Measurements from ENCODE around the gene RAB7B. TPM values are rescaled to one million over a fixed set of nuclear protein-coding genes. Genes with fewer than 3 reads are reported as not detected.

The RAB7B gene
- total and polyA plus RNA-seq, 2 of the 13 experiments (the other 11 are each of a cell fraction or from before 2014, with no cell fraction given): 0.05 to 0.46 TPM

DNA sequence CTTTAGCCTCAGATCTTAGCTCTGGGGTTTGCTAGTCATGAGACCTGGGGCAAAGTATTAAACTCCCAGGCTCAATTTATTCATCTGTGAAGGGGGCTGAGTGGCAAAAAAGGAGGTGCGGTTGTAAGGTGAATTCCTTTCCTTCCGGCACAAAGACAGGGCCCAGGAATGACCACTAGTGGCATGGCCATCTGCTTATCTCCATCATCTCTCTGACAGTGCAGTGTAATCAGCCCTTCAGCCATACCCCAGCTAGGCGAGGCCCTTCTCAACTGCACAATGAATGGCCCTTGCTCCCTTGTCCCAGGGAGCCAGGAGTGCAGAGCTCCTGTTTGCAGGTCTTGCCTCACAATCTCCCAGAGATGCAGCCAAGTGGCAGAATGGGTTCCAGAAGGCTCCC, 54.3 kb downstream of the RAB7B start (continued):
- TF ChIP-seq MTF1 (CRISPR knock-in tag; IDR thresholded peaks at IDR 0.05): no peak
- no peak for TF ChIP-seq AKAP8 (CRISPR knock-in tag; IDR thresholded peaks at IDR 0.05)
- no peak for TF ChIP-seq AGO2 (optimal IDR thresholded peaks at IDR 0.05; ENCODE audit: low read depth, low read length)
- TF ChIP-seq, protein P1, sequence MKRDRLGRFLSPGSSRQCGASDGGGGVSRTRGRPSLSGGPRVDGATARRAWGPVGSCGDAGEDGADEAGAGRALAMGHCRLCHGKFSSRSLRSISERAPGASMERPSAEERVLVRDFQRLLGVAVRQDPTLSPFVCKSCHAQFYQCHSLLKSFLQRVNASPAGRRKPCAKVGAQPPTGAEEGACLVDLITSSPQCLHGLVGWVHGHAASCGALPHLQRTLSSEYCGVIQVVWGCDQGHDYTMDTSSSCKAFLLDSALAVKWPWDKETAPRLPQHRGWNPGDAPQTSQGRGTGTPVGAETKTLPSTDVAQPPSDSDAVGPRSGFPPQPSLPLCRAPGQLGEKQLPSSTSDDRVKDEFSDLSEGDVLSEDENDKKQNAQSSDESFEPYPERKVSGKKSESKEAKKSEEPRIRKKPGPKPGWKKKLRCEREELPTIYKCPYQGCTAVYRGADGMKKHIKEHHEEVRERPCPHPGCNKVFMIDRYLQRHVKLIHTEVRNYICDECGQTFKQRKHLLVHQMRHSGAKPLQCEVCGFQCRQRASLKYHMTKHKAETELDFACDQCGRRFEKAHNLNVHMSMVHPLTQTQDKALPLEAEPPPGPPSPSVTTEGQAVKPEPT (CRISPR knock-in tag; IDR thresholded peaks at IDR 0.05; ENCODE audit: low read depth): no peak
- no peak for TF ChIP-seq FOXM1 (CRISPR knock-in tag; IDR thresholded peaks at IDR 0.05)
- TF ChIP-seq, protein P2, sequence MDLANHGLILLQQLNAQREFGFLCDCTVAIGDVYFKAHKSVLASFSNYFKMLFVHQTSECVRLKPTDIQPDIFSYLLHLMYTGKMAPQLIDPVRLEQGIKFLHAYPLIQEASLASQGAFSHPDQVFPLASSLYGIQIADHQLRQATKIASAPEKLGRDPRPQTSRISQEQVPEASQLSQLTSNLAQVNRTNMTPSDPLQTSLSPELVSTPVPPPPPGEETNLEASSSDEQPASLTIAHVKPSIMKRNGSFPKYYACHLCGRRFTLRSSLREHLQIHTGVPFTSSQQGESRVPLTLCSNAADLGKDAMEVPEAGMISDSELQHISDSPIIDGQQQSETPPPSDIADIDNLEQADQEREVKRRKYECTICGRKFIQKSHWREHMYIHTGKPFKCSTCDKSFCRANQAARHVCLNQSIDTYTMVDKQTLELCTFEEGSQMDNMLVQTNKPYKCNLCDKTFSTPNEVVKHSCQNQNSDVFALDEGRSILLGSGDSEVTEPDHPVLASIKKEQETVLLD (CRISPR knock-in tag; IDR thresholded peaks at IDR 0.05; ENCODE audit: low read depth): no peak

DNA sequence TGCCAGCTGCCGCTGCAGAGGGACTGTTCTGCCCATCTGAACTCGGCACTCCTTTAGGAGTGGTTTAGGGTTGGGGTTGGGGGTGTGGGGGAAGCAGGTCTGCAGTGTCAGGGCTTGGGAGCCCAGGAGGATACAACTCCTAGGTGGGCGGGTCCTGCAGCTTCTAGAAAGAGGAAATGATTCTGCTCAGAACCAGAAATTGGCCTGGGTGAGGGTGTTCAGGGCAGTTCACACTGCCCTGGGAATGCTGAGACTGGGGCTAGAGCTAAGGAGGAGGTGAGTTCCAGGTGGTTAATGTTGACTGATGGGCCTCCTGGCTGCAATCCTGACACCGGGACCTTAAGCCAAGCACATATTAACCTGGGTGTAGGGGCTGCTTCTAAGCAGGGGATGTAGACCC, 55.2 kb downstream of the RAB7B start:
- no peak overlapping the region for H3K9ac ChIP-seq (ENCODE audit: insufficient read depth, low read depth, low read length)
- DNase-seq (ENCODE audit: low spot score): no peak
- POLR2A ChIA-PET: no interaction called here
- H3K27me3 ChIP-seq (ENCODE audit: control insufficient read depth in 1 of 2, insufficient read depth in 2 of 2, low read length in 2 of 2): peaks cover 3 to 48% of the 10 kb centered on the region in 2 experiments; a peak in 4 of 5 replicates
- H3K27ac ChIP-seq (ENCODE audit: extremely low read length, insufficient read depth, low read length): no peak overlapping the region
- no TSS peak for BruUV-seq (replicated peaks)
- H2AFZ ChIP-seq (ENCODE audit: low read length): no peak overlapping the region
- no peaks in the 10 kb centered on the region for H3K36me3 ChIP-seq (replicated peaks in 1 of 2; ENCODE audit: control insufficient read depth in 1 of 2, insufficient read depth in 2 of 2, low read length in 2 of 2)
- no peak for ATAC-seq
- 17% methylated on average over 4 of the region's 4 CpGs for WGBS (ENCODE audit: low lambda C conversion rate)
- intact Hi-C loops (cut with micrococcal nuclease; ENCODE audit: unreplicated experiment): no loop called here
- H3K79me2 ChIP-seq (ENCODE audit: insufficient read depth, low read length): no peaks in the 10 kb centered on the region
- no peaks in the 10 kb centered on the region for H4K20me1 ChIP-seq (ENCODE audit: insufficient read depth, low read length)
- peaks cover 12% of the 10 kb centered on the region for H3K4me1 ChIP-seq (ENCODE audit: insufficient read depth, low read length)
- H3K4me3 ChIP-seq (replicated peaks in 1 of 3; ENCODE audit: insufficient read depth in 1 of 3, low read depth in 2 of 3, low read length in 3 of 3): no peak overlapping the region
- H3K4me2 ChIP-seq (ENCODE audit: low read depth, low read length): no peak overlapping the region
- CTCF ChIA-PET (ENCODE audit: low intra/inter-chr PET ratio, low total read pairs): no interaction called here
- in situ Hi-C loops (cut with HindIII; ENCODE audit: extremely low pct_ligation_motif_present, low pct_unique_long_range_greater_than_20kb): no loop called here
- FAIRE-seq: no peak
- no peaks in the 10 kb centered on the region for H3K9me3 ChIP-seq (ENCODE audit: low read length)
- TF ChIP-seq, protein P3, sequence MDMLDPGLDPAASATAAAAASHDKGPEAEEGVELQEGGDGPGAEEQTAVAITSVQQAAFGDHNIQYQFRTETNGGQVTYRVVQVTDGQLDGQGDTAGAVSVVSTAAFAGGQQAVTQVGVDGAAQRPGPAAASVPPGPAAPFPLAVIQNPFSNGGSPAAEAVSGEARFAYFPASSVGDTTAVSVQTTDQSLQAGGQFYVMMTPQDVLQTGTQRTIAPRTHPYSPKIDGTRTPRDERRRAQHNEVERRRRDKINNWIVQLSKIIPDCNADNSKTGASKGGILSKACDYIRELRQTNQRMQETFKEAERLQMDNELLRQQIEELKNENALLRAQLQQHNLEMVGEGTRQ (IDR thresholded peaks at IDR 0.05; ENCODE audit: low read depth, low read length): no peak
- TF ChIP-seq, protein P3 (CRISPR knock-in tag; IDR thresholded peaks at IDR 0.05; ENCODE audit: borderline replicate concordance): no peak
- no peak for TF ChIP-seq ZNF296 (CRISPR knock-in tag; conservative IDR thresholded peaks at IDR 0.05)
- no peak for TF ChIP-seq MTA3 (CRISPR knock-in tag; IDR thresholded peaks at IDR 0.05)
- no peak for TF ChIP-seq SRSF4 (IDR thresholded peaks at IDR 0.05; ENCODE audit: low read depth, low read length, poor library complexity, severe bottlenecking)
- no peak for TF ChIP-seq MIXL1 (CRISPR knock-in tag; IDR thresholded peaks at IDR 0.05)
- TF ChIP-seq NFKBIZ (CRISPR knock-in tag; IDR thresholded peaks at IDR 0.05): no peak
- TF ChIP-seq, protein P4, sequence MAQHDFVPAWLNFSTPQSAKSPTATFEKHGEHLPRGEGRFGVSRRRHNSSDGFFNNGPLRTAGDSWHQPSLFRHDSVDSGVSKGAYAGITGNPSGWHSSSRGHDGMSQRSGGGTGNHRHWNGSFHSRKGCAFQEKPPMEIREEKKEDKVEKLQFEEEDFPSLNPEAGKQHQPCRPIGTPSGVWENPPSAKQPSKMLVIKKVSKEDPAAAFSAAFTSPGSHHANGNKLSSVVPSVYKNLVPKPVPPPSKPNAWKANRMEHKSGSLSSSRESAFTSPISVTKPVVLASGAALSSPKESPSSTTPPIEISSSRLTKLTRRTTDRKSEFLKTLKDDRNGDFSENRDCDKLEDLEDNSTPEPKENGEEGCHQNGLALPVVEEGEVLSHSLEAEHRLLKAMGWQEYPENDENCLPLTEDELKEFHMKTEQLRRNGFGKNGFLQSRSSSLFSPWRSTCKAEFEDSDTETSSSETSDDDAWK (CRISPR knock-in tag; IDR thresholded peaks at IDR 0.05): no peak
- no peak for TF ChIP-seq ISL2 (CRISPR knock-in tag; IDR thresholded peaks at IDR 0.05)
- no peak for TF ChIP-seq HDAC1 (CRISPR knock-in tag; IDR thresholded peaks at IDR 0.05)
- TF ChIP-seq ZKSCAN1 (IDR thresholded peaks at IDR 0.05; ENCODE audit: low read length): no peak
- no peak for TF ChIP-seq ZNF251 (CRISPR knock-in tag; IDR thresholded peaks at IDR 0.05)
- no peak for TF ChIP-seq MEIS2 (CRISPR knock-in tag; IDR thresholded peaks at IDR 0.05)
